ENCODE data around the gene HCK.
"Not testable (repeated sequence)": the region's sequence is repeated elsewhere in the genome, so short reads cannot be mapped to it uniquely, and the experiment has no call there.

Gene HCK

DNA sequence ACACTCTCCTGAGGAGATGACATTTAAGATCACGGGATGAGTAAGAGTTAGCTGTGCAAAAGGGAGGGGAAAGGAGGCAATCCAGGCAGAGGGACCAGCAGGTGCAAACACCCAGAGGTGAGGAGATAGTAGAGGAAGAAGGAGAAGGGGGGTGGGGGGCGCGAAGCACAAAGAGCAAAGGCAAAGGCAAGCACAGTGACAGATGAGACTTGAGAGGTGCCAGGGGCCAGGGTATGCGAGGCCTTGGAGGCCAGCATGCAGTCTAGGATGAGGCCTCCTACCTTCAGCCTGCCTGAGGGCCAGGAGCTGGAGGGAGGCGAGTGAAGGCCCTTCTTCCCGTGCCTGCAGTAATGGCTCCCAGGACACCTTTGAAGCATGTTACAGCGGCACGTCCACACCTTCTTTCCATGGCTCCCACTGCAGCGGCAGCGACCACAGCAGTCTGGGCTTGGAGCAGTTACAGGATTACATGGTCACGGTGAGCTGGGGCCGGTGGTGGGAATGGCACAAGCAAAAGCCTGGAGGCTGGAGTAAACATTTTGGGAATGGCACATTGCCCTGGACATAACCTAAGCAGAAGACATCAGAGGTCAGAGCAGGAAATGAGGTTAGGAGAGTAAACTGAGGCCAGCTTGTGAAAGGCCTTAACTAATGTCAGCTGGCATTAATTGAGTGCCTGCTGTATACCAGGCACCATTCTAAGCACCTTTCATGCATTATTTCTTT is 23.2 kb upstream of the HCK start:
- no peak overlapping the region for H3K4me3 ChIP-seq
- TF ChIP-seq, protein P1, sequence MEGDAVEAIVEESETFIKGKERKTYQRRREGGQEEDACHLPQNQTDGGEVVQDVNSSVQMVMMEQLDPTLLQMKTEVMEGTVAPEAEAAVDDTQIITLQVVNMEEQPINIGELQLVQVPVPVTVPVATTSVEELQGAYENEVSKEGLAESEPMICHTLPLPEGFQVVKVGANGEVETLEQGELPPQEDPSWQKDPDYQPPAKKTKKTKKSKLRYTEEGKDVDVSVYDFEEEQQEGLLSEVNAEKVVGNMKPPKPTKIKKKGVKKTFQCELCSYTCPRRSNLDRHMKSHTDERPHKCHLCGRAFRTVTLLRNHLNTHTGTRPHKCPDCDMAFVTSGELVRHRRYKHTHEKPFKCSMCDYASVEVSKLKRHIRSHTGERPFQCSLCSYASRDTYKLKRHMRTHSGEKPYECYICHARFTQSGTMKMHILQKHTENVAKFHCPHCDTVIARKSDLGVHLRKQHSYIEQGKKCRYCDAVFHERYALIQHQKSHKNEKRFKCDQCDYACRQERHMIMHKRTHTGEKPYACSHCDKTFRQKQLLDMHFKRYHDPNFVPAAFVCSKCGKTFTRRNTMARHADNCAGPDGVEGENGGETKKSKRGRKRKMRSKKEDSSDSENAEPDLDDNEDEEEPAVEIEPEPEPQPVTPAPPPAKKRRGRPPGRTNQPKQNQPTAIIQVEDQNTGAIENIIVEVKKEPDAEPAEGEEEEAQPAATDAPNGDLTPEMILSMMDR (IDR thresholded peaks at IDR 0.05) = no peak
- H3K27ac ChIP-seq = no peak overlapping the region
- no peak for DNase-seq (ENCODE audit: low spot score)

DNA sequence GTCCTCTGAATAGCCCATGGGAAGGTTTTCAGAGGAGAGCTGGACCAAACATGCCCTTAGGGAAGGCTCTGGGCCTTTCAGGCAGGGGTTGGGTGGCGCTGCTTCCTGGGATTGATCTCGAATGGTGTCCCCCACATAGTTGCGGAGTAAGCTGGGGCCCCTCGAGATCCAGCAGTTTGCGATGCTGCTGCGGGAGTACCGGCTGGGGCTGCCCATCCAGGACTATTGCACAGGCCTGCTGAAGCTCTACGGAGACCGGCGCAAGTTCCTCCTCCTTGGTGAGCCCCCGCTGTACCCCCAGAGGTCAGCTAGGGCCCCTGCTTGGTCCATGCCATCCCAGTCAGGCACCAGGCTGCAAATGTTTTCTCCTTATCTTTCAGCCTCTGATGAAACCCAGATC is 22.5 kb upstream of the HCK start:
- Histone ChIP-seq H3K4me3 (no peak overlapping the region), H3K27ac (no peak overlapping the region)
- DNase-seq (ENCODE audit: low spot score) = no peak
- TF ChIP-seq, protein P1 (IDR thresholded peaks at IDR 0.05) = no peak

DNA sequence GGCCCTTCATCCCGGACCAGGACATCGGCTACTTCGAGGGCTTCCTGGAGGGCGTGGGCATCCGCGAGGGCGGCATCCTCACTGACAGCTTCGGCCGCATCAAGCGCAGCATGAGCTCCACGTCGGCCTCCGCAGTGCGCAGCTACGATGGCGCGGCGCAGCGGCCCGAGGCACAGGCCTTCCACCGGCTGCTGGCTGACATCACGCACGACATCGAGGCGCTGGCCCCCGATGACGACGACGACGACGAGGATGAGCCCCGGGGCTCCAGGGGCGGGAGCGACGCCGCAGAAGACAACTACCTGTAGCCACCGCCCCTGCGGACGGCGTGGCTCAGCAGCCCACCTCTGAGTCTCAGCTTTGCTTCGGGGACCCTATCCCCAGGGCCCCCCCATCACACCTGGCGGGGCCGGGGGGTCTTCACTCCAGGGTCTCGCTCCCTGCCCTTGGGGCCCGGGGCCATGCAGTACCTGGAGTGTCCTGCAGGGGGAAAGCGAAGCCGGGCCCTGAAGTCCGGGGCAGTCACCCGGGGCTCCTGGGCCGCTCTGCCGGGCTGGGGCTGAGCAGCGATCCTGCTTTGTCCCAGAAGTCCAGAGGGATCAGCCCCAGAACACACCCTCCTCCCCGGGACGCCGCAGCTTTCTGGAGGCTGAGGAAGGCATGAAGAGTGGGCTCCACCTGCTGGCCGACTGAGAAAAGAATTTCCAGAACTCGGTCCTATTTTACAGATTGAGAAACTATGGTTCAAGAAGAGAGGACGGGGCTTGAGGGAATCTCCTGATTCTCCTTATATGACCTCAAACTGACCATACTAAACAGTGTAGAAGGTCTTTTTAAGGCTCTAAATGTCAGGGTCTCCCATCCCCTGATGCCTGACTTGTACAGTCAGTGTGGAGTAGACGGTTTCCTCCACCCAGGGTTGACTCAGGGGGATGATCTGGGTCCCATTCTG is 20.8 kb upstream of the HCK start:
- H3K27ac ChIP-seq = no peak overlapping the region
- peak; percentile 82 for DNase-seq (ENCODE audit: low spot score)
- peak overlapping the region; percentile 63 for H3K4me3 ChIP-seq
- TF ChIP-seq, protein P1 (IDR thresholded peaks at IDR 0.05) = peak; percentile 84

DNA sequence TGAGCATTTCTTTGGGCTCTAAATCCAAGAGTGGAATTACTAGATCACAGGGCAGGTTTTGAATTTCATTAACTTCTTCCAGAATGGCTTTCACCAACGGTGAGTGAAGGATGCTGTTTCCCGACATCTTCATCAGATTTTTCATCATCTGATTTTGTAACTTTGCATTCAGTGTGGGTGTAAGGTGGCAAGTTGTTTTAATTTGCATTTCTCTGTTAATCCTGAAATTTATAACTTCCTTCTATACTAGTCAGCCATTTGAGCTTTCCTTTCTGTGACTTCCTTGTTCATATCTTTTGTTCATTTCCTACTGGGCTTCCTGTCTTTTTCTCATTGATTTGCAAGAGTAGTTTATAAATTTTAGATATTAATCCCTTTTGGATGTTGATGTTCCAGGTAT is 18.7 kb upstream of the HCK start:
- DNase-seq (ENCODE audit: low spot score) = no peak
- Histone ChIP-seq H3K27ac (no peak overlapping the region), H3K4me3 (no peak overlapping the region)
- TF ChIP-seq, protein P1 (IDR thresholded peaks at IDR 0.05) = no peak

DNA sequence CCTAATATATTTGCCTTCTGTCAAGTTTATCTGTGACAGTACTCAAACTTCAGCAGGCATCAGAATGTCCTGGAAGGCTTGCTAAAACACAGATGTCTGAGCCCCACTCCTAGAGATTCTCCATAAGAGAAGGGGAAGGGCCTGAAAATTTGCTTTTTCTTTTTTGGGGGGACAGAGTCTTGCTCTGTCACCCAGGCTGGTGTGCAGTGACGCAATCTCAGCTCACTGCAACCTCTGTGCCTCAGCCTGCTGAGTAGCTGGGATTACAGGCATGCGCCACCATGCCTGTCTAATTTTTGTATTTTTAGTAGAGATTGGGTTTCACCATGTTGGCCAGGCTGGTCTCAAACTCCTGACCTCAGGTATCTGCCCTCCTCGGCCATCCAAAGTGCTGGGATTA is 18.3 kb upstream of the HCK start:
- not testable (repeated sequence) for DNase-seq (ENCODE audit: low spot score); H3K27ac ChIP-seq; H3K4me3 ChIP-seq

DNA sequence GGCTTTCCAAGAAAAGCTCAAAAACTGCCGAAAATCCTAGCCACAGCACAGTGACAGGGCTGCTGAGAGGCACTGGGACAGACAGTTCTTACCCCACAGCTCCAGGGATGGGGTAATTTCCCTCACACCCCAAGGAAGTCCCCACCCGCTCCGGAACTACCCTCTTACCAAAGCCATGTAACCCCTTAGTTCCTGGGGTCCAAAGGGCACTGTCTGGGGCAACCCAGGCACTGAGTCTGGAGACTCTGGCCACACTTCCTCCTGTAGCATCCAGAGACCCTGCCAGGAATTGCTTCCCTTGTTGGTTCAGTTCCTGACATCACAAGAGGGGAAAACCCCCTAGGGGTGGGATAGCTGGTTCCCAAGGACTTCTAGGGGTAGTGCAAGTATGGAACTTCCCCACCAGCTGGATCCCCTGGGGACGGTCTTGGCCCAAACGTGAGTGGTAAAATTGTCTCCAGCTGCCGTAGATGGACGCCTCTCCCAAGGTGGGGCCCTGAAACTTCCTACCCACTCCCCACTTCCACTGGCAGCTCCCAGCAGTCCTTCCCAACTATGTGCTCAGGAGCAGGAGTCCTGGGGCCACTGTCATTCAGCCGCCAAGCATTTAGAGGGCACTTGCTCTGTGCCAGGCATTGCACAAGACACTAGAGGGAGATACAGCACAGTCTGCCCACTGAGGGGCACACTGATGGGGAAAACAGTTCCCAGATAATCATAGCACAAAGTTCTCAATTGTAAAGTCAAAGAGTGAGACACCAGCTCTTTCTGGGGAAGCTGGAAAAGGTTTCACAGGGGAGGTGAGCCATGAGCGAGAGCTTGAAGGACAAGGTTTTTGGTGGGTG is 17.2 kb upstream of the HCK start:
- peak overlapping the region in 1 of 2 donors; percentile 21 for H3K27ac ChIP-seq
- no peak overlapping the region for H3K4me3 ChIP-seq
- TF ChIP-seq, protein P1 (IDR thresholded peaks at IDR 0.05) = no peak
- no peak for DNase-seq (ENCODE audit: low spot score)

DNA sequence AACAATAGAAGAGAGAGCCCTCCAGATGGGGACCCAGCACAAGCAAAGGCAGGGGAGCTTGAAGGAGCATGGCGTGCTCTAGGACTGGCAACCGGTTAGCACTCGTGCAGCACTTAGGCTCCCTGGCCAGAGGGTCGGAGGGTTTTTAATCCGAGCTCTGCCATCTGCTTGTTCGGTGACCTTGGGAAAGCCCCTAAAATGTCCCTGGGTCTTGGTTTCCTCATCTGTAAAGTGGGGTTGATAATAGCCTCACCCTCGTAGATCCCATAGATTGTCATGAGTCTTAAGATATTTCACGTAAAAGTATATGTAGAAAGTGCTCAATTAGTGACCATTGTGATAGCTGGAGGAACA is 16.6 kb upstream of the HCK start:
- no peak for DNase-seq (ENCODE audit: low spot score)
- H3K27ac ChIP-seq = no peak overlapping the region
- no peak overlapping the region for H3K4me3 ChIP-seq

More for the DNA sequence above, 16.6 kb upstream of the HCK start:
- TF ChIP-seq, protein P1 (IDR thresholded peaks at IDR 0.05) = no peak

All from coronary artery (tissue), 2 donors.